ENCODE data around the gene NF2. TPM values are rescaled to one million over a fixed set of nuclear protein-coding genes. Genes with fewer than 3 reads are reported as not detected.

Gene NF2
- total RNA-seq, 1 experiment from 2014 or later = 190 TPM

GRCh38 chr22:29734406-29734805 lies 131.0 kb downstream of the NF2 start:
- ChIA-PET CTCF (no interaction called here), POLR2A (no interaction called here)
- H3K27me3 ChIP-seq (ENCODE audit: control insufficient read depth, insufficient read depth, low read length) = no peaks in the 10 kb centered on the region
- no peak for DNase-seq (ENCODE audit: low read depth, low spot score)
- no peak overlapping the region for H3K27ac ChIP-seq (ENCODE audit: low read length)
- BruUV-seq (replicated peaks) = no TSS peak
- H3K9me3 ChIP-seq (ENCODE audit: control insufficient read depth, insufficient read depth, low read depth, low read length) = no peaks in the 10 kb centered on the region
- intact Hi-C loops (cut with micrococcal nuclease; ENCODE audit: unreplicated experiment) (no loop called here), in situ Hi-C loops (cut with HindIII; ENCODE audit: low pct_unique_long_range_greater_than_20kb, low sequenced_read_pairs) (no loop called here)
- peaks cover 2% of the 10 kb centered on the region; the same call in 1 of the 2 replicates for H3K4me1 ChIP-seq (ENCODE audit: control insufficient read depth, insufficient read depth, low read length)
- H3K36me3 ChIP-seq (ENCODE audit: control insufficient read depth, insufficient read depth, low read length) = no peaks in the 10 kb centered on the region
- H3K4me3 ChIP-seq (ENCODE audit: low read depth in 2 of 2, low read length in 2 of 2) = no peak overlapping the region
- no peak for TF ChIP-seq REST (IDR thresholded peaks at IDR 0.05; ENCODE audit: insufficient read depth in 1 of 2, low read depth in 2 of 2, low read length in 1 of 2)
- TF ChIP-seq POLR2AphosphoS5 (IDR thresholded peaks at IDR 0.05; ENCODE audit: low read depth, low read length) = no peak
- TF ChIP-seq SIN3A (IDR thresholded peaks at IDR 0.05; ENCODE audit: borderline replicate concordance, insufficient read depth, low read depth, low read length) = no peak
- TF ChIP-seq TCF7L2 (IDR thresholded peaks at IDR 0.05; ENCODE audit: low read depth, low read length) = no peak
- no peak for TF ChIP-seq CTCF (IDR thresholded peaks at IDR 0.05)
- ATAC-seq = no peak

GRCh38 chr22:29734838-29735237 lies 131.4 kb downstream of the NF2 start:
- POLR2A ChIA-PET = no interaction called here
- no peak overlapping the region for H3K27ac ChIP-seq (ENCODE audit: low read length)
- no peaks in the 10 kb centered on the region for H3K27me3 ChIP-seq (ENCODE audit: control insufficient read depth, insufficient read depth, low read length)
- intact Hi-C loops (cut with micrococcal nuclease; ENCODE audit: unreplicated experiment) (no loop called here), in situ Hi-C loops (cut with HindIII; ENCODE audit: low pct_unique_long_range_greater_than_20kb, low sequenced_read_pairs) (no loop called here)
- CTCF ChIA-PET = no interaction called here
- H3K4me1 ChIP-seq (ENCODE audit: control insufficient read depth, insufficient read depth, low read length) = peaks cover 2% of the 10 kb centered on the region; the same call in 1 of the 2 replicates
- no peak for TF ChIP-seq REST (IDR thresholded peaks at IDR 0.05; ENCODE audit: insufficient read depth in 1 of 2, low read depth in 2 of 2, low read length in 1 of 2)
- ATAC-seq (no peak), DNase-seq (ENCODE audit: low read depth, low spot score) (no peak)
- no peak overlapping the region for H3K4me3 ChIP-seq (ENCODE audit: low read depth in 2 of 2, low read length in 2 of 2)
- no peaks in the 10 kb centered on the region for H3K9me3 ChIP-seq (ENCODE audit: control insufficient read depth, insufficient read depth, low read depth, low read length)
- H3K36me3 ChIP-seq (ENCODE audit: control insufficient read depth, insufficient read depth, low read length) = no peaks in the 10 kb centered on the region
- no TSS peak for BruUV-seq (replicated peaks)
